Measurements from ENCODE around the gene MAN1C1.

Gene MAN1C1

DNA sequence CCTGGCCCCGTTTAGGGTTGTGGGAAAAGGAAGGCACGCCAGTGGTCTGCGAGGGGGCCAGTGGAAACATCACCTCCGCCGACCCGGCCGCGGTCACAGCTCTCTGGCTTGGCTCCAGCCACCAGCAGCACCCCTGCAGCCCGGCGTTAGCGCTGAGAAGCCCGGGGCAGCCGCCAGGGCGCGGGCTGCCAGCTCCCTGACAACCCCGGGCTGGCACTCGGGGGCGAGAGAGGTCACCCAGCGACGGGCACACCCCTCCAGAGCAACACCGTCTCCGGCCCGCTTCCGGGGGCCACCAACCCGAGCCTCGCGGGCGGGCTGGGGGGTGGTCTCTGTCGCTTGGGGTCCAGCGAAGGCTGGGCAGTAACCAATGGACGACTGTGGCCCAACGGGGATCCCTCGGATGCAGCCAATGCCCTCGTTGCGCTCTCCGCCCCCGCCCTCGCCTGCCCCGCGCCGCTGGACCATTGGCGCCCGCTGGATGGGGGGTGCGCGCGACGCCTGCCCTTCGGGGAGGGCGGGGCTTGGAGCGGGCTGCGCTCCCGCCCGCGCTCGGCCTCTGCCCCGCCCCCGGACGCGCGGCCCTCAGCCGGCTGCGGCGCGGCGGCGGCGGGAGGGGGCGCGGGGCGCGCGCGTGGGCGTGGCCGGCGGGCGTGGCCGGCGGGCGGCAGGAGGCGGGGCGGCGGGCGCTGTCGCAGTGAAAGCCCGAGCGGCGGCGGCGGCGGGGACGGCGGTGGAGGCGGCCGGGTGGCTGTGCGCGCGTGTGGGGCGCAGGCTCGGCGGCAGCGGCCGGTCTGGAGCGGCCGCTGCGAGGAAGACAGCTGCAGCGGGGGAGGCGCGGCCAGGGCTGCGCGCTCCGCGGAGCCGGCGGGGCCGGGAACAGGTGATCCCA is at the start of gene MAN1C1:
Gene MAN1C1, plus strand, starts transcription at position 697 of the 892 bp plus-strand sequence. CDS start 1,007 bp downstream, outside the sequence.
- DNase-seq (ENCODE audit: low spot score) = peak; percentile 95

DNA sequence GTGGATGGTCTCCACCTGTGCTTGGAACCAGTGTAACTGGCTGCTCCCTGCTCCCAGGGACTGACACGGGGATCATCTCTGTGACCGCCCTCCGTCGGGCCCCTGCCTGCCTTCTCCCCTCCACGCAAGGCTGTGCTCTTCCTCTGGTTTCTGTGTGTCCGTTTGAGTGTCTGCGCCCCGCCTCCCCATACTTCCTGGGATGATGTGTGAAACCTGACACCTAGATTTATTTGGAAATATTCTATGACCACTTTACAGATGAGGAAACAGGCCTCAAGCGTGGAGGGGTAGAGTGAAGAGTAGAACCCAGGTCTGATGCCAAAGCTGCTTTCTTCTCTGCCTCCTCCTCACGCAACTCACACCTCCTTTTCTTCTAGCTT is 48.9 kb upstream of the MAN1C1 start:
- no peak for DNase-seq (ENCODE audit: low spot score)

DNA sequence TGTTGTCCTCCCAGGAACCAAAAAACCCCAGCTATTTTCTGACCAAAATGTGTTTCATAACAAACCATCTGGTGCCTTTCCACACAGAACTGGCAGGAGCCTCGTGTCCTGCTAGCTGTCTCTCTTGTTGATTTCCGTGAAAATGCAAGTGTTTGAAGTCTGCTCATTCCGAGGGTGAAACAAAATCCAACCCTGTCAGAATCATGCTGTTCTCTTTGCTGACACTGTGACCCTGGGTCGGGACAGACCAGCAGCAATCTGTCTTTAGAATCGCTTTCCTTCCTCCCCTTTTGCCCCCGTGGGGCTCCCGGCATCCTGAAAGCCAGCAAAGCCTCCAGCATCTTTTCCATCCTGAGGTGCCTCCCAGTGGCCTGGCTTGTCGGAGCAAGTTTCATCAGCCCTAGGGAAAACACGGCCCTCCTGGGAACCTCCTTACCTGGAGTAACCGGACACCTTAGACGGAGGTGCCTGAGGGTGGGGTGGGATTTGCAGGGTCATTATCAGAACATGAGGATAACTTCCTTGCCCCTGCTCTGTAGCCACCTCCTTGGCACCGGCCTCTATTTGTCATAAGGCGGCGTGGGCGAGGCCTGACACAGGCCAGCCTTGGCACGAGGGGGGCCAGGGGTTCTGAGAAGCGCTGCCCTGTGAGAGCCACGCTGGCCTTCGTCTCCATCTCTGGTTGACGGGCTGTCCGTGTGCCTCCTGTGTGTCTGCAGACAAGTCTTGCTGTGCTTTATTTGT is 48.3 kb upstream of the MAN1C1 start:
- no peak for DNase-seq (ENCODE audit: low spot score)

DNA sequence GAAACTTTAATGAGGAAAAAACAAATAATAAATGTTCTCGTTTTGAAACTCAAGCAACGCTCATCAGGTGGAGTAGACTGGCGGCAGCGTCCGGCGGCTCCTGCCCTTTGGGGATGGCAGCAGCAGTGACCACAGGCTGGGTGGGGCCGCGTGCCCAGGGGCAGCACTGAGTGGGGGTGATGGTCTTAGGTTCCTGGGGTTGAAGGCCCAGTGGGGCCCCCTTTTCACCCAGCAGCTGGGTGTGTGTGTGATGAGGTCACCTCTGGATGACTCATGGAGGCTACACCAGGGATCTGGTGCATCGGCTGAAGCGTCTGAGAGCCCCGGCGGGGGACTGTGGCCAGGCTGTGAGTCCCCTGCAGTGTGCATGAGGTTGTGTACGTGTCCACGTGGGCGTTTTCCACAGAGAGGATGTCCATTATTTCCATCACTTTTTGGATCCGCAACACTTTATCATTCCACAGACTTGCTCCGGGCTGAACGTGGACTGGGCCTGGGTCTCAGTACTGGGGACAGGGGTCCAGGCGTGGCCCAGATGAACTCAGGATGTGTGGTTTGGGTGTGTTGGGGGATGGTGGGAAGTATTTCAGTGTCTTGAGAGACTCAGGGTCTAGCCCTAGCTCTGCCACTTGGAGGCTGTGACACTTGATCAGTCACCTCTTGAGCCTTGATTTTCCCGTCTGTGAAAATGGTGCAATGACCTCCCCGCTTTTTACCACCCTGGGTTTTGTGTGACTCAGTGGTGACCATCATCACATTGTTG is 47.6 kb upstream of the MAN1C1 start:
- no peak for DNase-seq (ENCODE audit: low spot score)

DNA sequence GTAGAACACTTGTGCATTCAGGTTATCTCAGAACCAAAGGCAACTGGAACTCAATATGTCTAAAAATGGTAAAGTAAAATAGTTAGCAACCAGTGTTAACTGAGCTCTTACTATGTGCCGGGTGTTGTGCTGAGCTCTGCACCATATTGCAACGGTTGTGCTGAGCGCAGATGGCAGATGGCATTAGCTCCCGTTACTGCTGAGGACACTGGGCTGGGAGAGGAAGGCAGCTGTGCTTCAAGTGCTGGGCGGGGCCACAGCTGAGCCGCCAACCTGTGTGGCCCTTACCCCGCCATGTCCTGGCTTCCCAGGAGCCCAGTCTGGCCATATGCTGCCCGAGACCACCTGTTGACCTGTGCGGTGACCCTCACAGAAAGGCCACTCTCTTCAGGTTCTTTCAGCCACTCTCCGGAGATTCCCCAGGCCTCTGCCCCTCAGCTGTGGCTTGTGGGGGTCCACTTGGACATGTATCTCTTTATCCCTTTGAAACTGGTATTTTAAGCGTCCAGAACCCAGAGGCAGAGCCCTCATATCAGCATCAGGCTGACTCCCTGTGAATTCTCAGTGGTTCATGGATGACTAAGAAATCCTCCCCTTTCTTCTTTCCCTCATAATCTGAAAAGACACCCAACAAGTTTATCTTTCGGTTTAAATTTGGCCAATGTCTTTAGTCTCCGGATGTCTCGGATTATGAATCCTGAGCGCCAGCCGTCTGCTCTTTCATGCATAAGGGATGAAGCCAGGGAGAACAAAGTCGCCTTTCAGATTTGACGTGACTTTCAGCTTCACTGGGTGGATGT is 46.8 kb upstream of the MAN1C1 start:
- peak; percentile 69 for DNase-seq (ENCODE audit: low spot score)

DNA sequence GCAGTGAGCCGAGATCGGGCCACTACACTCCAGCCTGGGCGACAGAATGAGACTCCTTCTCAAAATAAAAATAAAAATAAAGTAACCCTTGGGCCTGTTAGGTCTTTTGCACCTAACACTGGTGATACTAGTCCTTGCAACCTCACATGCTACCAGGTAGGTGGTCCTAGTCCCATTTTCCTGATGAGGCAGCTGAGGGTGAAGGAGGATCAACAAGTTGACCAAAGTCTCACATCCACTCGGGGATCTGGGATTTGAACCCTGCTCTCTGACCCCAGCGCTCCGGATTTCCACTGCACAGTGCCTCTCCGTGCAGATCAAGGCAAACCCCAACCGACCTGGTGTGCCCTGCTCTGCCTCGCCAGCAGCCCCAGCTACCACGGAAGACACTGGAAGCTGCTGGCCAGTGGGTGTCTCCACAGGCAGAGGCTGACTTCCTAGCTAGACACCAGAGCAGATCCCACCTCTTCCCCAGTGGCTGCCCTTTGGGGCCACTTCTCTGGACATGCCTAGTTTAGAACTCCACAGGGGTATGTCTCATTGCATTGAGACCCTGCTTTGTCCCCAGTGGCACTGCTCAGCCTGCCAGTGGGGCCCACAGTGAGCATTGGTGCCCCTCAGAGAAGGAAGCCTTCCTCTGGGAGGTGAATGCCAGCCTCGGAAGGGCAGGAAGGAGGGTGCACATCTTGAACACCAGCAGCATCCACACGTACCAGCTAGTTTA is 45.6 kb upstream of the MAN1C1 start:
- no peak for DNase-seq (ENCODE audit: low spot score)

DNA sequence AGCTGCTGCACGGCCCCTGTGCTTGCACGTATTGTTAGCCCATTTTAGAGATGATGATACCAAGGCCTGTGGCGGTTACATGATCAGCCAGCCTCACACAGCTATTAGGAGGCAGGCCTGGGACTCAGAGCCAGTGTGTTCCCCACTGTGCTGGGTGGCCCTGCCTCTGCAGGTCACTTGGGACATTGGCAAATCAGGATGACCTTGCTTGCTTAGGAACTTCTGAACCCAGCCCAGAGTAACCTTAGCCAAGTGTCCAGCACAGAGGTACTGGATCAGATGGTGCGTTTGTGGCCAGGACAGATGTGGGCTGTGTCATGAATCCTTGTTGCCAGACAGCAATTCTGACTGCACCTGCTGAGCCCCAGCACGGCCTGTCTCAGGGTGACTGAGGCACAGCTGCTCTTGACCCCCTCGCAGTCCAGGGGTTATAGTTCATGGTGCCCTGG is 45.0 kb upstream of the MAN1C1 start:
- no peak for DNase-seq (ENCODE audit: low spot score)

DNA sequence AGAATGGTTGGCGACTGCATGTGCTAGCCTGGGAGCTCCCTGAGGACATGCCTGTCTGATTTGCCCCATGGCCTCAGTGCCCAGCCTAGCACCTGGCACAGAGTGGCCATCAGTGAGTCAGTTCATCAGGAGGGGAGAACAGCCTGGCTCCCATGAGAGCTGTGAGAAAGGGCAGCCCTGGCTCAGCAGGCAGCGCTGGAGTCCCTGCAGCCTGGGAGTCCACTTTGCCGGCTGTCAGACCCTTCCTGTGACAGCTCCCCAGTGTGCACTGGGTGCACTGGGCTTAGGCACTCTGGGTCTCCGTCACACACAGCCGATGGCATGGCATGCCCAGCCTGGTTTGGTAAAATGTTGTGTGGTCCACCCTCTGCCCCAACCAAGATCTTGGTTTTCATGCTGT is 44.5 kb upstream of the MAN1C1 start:
- DNase-seq (ENCODE audit: low spot score) = no peak

DNA sequence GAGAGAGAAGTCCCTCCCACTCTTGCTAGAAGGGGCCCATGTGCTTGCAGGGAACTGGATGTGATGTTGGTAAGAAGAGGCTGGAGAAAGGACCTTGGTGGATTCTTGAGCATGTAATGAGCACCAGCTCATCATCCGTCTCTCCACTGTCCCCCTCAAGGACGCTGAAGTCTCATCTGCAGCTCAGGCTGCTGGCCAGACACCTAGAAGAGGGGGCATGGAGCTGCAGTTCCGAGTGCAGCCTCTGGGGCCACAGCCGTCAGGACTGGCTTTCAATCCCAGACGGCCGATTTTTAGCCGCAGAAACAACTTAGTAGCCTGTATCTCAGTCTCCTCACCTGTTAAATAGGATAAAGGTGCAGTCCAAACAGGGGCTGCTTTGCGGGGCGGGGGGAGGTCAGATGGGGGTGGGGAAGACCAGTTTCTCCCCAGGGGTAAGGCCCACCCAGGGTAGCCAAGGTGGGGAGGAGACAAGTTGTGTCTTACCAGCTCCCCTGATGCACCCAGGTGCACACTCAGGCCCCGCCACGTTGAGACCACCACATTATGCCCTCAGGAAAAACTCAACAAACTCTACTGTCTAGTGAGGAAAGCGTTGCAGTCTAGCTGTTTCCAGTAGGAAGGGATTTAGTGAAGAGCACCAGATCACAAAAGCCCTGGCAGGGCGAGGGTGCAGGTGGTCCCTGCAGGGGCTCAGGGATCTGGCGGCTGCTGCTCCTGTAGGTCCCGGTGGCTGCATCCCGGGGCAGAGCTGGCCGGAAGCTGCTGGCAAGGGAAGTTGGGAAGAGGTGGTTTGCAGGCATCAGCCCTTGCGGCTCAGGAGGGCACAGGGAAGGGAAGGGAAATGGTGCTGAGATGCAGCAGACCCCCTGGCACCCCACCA is 43.6 kb upstream of the MAN1C1 start:
- DNase-seq (ENCODE audit: low spot score) = no peak

DNA sequence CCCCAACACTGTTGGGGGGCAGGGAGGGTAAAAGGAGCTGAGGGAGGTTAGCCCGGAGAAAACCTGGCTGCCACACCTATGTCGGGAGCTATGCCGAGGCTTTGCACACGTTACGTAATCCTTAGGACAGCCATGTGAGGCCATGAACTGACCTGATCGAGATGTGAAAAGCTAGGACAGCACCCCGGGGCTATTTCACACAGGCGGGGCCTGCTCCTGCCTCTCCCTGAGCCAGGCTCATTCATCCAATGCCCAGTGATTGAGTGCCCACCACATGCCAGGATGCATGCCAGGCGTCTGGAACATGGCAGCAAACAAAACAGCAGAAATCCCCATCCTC is 43.0 kb upstream of the MAN1C1 start:
- DNase-seq (ENCODE audit: low spot score) = no peak

DNA sequence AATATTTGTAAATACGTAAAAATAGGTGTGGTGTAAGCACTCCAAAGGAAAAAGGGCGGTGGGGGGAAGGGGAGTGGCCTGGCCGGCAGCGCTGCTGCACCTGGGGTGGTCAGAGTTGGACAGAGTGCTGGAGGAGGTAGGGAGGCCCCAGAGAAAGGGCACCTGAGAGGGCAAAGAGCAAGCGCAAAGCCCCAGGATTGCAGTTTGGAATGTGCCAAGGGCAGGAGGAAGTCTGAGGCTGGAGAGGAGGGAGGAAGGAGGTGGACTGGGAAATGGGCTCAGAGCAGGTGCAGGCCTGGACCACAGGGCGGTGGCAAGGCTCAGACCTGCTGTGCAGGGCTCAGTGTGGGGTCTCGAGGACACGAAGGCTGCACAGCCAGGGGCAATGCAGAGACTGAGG is 42.6 kb upstream of the MAN1C1 start:
- DNase-seq (ENCODE audit: low spot score) = no peak

DNA sequence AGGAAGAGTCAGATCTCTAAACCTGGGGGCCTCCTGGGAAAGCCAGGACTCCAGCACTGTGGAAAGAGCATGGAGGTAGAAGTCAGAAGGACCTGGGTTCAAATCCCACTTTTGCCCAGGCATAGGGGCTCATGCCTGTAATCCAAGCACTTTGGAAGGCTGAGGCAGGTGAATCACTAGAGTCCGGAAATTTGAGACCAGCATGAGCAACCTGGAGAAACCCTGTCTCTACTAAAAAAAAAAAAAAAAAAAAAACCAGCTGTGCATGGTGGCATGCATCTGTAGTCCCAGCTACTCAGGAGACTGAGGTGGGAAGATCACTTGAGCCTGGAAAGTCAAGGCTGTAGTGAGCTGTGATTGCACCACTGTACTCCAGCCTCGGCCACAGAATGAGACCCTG is 41.4 kb upstream of the MAN1C1 start:
- DNase-seq (ENCODE audit: low spot score) = no peak

DNA sequence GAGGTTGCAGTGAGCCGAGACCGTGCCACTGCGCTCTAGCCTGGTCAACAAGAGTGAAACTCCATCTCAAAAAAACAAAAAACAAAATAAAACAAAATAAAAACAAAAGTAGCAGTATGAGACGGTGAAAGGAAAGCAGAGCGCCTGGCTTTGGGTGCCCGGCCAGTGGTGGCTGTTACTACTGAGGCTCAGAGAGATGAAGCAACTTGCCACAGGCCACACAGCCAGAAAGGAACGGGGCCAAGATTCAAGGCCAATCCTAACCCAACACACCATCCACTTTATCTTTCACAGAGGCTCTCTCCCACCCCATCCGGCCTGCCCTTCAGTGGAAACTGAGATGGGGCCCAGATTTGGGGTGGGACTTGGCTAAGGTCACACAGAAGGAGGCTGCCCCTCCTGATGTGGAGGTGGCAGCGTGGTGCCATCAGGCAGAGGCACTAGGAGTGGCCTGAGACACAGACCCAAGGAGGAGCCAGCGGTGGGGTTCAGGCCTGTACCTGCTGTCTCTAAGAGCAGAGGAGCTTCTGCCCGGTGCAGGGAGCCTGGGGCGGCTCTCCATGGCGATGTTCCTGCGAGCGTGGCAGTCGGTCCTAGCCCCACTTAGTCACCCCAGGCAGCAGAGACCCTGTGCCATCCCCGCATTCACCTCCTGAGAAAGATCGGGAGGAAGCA is 40.0 kb upstream of the MAN1C1 start:
- DNase-seq (ENCODE audit: low spot score) = no peak

DNA sequence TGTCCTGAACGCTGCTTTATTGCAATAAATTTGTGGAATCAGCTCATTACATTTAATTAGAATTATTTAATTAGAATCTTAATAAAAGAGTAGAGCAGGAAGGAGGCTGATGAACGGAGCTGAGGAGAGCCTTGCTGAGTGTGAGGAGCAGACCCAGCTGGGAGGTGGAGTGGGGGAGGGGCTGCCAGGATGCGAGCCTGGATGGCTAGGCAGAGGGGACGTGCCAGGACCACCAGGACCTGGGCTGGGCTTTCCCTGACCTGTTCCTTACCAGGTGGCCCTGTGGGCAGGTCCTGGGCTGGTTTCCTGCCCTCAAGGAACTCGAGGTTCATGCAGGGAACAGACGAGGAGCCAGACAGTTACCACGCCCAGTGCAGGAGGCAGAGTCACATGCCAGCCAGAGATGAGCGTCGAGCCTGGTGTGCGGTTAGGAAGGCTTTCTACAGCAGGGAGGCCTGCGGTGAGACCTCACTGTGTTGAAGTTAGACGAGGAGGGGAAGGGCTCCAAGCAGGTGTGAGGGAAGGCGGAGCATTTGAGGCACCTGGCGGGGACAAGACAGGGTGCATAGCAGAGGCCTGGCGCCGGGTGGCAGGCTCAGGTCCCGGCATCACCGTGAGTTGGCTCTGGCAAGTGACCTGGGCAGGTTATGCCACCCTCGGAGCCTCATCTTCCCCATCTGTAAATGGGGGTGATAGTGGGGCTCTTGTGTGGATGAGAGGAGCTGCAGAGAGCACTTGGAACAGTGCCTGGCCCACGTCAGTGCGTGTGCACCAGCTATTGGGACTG is 39.3 kb upstream of the MAN1C1 start:
- no peak for DNase-seq (ENCODE audit: low spot score)

DNA sequence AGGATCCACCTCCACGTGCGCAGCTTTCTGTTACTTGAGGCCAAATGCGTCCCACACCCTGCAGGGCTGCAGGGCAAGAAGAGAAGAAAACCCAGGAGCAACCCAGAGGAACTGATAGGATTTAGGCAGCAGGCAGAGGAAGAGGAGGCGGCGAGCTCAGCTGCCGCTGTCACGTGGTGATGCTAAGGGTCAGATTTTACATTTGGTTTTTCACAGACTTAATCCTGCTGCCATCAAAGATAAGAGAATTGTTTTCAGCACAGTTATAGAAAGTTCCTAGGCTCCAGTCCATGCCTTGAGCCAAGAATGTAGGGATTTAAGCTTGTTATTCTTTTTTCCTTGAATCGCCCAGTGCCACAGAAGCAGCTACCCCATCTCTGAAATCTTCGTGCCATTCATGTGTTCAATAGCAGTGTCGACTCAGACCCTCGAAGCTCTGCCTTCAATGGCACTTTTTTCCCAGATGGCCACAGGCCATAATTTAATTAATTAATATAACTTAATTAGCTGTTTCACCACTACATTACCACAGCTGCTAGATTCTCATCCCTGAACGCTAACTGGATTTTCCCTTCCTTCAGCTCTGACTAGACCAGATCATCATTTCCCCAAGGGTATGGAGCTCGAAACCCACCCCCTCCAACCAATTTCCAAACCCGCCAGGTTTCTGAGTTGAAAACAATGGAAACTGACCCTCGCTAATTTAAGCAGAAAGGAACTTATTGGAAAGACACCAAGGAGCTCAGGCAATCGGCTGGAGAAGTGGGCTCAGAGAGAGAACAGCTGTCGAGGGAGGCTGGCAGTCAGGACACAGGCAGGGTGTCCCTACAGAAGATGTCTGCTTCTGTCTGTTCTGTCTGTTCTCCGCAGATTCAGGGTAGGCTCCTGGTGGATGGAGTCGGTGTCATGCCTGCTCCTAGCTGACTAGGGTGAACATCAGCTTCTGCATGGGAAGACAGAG is 37.0 kb upstream of the MAN1C1 start:
- no peak for DNase-seq (ENCODE audit: low spot score)

DNA sequence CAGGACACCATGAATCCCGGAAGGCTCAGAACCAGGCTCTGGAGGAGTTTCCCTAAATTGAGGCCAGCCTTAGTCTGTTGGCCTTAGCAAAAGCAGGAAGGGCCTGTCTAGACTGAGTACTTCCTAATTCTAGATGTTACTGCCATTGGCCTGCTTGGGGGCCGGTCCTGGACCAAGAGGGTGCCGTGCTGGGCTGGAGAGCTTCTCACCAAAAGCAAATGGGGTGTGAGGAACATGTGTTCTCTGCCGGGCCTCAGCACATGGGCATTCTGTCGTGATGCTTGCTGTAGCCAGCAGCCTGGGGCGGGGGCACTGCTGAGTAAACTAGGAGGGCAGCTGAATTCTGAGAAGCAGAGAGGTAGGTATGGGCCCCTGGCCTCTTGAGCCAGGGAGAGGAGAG is 35.7 kb upstream of the MAN1C1 start:
- DNase-seq (ENCODE audit: low spot score) = no peak

DNA sequence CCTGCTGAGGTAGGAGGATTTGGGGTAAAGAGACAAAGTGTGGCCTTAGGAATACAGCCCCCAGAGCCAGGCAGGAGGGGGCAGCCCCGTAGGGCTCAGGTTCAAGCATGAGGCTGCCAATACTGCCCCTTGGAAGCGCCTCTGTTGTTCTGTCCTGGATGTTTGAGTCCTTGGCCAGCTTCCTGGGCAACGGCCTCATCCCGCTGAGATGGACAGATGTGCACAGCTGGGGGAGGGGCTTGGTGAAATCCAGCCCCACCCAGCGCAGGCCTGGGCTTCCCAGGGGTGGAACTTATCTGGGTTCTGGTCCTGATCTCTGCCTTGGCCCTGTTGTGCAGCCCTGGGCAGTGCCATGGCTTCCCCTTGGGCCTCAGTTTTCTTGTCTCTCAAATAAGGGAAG is 34.8 kb upstream of the MAN1C1 start:
- DNase-seq (ENCODE audit: low spot score) = no peak
